ENCODE results near the gene HYAL2. TPM values are rescaled to one million over a fixed set of nuclear protein-coding genes. Genes with fewer than 3 reads are reported as not detected.

Gene HYAL2
- total and polyA plus RNA-seq, 9 of the 15 experiments (the other 6 are each of a cell fraction or from before 2014, with no cell fraction given) = 0.36 to 22.7 (median 11.4) TPM; not detected in 1

- no peak for TF ChIP-seq CXXC5 (CRISPR knock-in tag; IDR thresholded peaks at IDR 0.05)
- no peak for TF ChIP-seq KLF13 (tag; IDR thresholded peaks at IDR 0.05; ENCODE audit: borderline replicate concordance, low read depth)
- TF ChIP-seq KLF10 (CRISPR knock-in tag; IDR thresholded peaks at IDR 0.05) = no peak
- no peak for TF ChIP-seq ELK3 (CRISPR knock-in tag; IDR thresholded peaks at IDR 0.05)
- no peak for TF ChIP-seq NCOA4 (IDR thresholded peaks at IDR 0.05; ENCODE audit: partially characterized antibody)
- no peak for TF ChIP-seq ZBTB40 (IDR thresholded peaks at IDR 0.05)
- no peak for TF ChIP-seq ZBTB40 (CRISPR knock-in tag; IDR thresholded peaks at IDR 0.05)
- TF ChIP-seq MLLT1 (IDR thresholded peaks at IDR 0.05) = no peak
- no peak for TF ChIP-seq FUS (optimal IDR thresholded peaks at IDR 0.05; ENCODE audit: low read depth, low read length)
- TF ChIP-seq JUND (IDR thresholded peaks at IDR 0.05; ENCODE audit: borderline replicate concordance, low read depth, low read length) = peak; percentile 95
- peak; percentile 92; the same call in 2 of the 3 replicates for TF ChIP-seq JUND (tag; IDR thresholded peaks at IDR 0.05; ENCODE audit: borderline replicate concordance, low read depth, low read length)
- no peak for TF ChIP-seq CBFA2T2 (conservative IDR thresholded peaks at IDR 0.05)
- no peak for TF ChIP-seq SMAD3 (CRISPR knock-in tag; conservative IDR thresholded peaks at IDR 0.05)
Measured at GRCh38 chr3:50316657-50317242, 5.8 kb downstream of the HYAL2 start (continued).
